ENCODE measurements around the gene PYCR2.

GRCh38 chr1:225931270-225932136 lies 7.5 kb upstream of the PYCR2 start:
- TF ChIP-seq CTCF (IDR thresholded peaks at IDR 0.05): no peak
- TF ChIP-seq POLR2A (IDR thresholded peaks at IDR 0.05): no peak
